Adipose tissue (tissue), 3 donors: Measurements from ENCODE around the gene FGF18. TPM values are rescaled to one million over a fixed set of nuclear protein-coding genes. Genes with fewer than 3 reads are reported as not detected.
"Not testable (repeated sequence)": the region's sequence is repeated elsewhere in the genome, so short reads cannot be mapped to it uniquely, and the experiment has no call there.

ENCODE experiments used
- H3K27ac ChIP-seq: one replicate; pipeline ENCODE4 v1.5.1; 2013; ENCODE audit warnings: low read depth, low read length
- WGBS, 3 donors: extraction: QIAGEN DNeasy Blood & Tissue Kit; methylation state at CpG; one replicate each; pipeline ENCODE4 v1.1.7; 2013; 5-methylcytosine and 5-hydroxymethylcytosine counted together
- polyA plus RNA-seq, 3 donors: library from polyadenylated mRNA; stranded (reverse); fragments of 200-250 nt; gene quantifications; one replicate each; pipeline ENCODE4 v1.2.3, GENCODE V29; 2013
- donor health status: healthy with polysubstance abuse.
- donor health status: Bipolar disorder and iron deficiency.
- donor health status: healthy.

Gene FGF18
- polyA plus RNA-seq, 3 donors = 0.24 to 5.1 (median 1.6) TPM

DNA sequence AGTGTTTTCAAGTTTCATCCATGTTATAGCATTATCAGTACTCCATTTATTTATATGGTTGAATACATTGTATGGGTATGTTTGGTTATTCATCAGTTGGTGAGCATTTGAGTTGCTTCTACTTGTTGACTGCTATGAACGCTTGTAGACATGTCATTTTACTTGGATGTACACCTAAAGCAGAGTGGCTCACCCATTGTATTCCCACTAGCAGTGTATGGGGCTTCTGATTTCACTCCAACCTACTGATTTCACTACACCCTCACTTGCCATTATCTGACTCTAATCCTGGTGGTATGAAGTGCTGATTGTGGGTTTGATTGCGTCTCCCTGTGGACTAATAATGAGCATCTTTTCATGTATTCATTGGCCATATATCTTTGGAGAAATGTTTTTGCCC is 22.3 kb upstream of the FGF18 start:
- no peak overlapping the region for H3K27ac ChIP-seq
- 90 to 95% (median 93%) methylated on average over 2 of the region's 2 CpGs for WGBS, 3 donors

DNA sequence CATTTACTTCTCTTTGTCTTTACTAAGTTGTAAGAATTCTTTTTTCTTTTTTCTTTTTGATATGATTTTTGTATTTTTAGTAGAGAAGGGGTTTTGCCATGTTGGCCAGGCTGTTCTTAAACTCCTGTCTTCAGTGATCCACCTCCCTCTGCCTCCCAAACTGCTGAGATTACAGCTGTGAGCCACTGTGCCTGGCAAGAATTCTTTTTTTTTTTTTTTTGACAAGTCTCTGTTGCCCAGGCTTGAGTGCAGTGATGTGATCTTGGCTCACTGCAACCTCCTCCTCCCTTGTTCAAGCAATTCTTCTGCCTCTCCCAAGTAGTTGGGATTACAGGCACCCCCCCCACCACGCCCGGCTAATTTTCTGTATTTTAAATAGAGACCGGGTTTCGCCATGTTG is 21.8 kb upstream of the FGF18 start:
- H3K27ac ChIP-seq = no peak overlapping the region
- WGBS, 3 donors = 82 to 97% (median 87%) methylated on average over 4 of the region's 4 CpGs

DNA sequence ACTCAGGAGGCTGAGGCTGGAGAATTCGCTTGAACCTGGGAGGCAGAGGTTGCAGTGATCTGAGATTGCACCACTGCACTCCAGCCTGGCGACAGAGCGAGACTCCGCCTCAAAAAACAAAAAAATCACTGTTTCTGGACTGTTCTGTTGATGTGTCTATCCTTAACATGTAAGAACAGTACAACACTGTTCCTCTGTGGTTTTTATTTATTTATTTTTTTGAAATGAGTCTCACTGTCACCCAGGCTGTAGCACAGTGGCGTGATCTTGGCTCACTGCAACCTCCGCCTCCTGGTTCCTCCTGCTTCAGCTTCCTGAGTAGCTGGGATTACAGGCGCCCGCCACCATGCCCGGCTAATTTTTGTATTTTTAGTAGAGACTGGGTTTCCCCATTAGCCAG is 20.8 kb upstream of the FGF18 start:
- 74 to 97% (median 75%) methylated on average over 9 of the region's 9 CpGs for WGBS, 3 donors

DNA sequence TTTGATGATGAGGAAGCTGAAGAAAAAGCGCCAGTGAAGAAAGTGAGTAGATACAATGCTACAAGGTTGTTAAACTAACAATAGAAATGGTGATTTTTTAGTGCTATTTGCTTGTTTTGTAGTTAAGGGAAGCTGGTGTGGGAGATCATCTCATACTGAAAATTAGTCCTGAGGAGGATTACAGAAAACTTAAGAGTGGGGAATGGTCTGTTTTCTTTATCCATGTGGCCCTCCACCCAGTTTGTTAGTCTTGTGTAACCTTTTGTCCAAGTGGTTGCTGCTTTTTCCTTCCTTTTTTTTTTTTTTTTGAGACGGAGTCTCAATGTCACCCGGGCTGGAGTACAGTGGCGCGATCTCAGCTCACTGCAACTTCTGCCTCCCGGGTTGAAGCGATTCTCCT is 19.3 kb upstream of the FGF18 start:
- WGBS, 3 donors = 69 to 91% (median 72%) methylated on average over 7 of the region's 7 CpGs
- H3K27ac ChIP-seq = no peak overlapping the region

More for the DNA sequence above, 20.8 kb upstream of the FGF18 start:
- H3K27ac ChIP-seq = not testable (repeated sequence)

DNA sequence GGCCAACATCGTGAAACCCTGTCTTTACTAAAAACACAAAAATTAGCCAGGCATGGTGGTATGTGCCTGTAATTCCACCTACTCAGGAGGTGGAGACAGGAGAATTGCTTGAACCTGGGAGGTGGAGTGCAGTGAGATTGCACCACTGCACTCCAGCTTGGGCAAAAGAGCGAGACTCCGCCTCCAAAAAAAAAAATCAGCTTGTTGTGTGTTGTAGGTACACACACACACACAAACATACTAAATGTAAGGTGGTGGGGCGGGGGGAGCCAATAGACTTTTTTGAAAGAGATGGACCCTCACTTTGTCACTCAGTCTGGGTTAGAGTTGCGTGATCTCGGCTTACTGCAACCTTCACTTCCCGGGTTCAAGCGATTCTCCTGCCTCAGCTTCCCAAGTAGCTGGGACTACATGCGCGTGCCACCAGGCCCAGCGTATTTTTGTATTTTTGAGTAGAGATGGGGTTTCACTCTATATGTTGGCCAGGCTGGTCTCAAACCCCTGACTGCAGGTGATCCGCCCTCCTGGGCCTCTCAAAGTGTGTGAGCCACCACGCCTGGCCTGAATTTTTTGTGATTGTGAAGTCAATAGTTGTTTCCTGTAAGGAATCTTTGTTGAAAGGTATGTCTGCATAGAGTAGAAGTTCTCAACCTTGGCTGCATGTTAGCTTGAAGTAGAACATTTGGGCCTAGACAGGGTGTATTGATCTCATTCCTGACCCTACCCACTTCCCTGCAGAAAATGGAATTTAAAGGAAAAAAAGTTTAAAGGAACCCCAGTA is 18.1 kb upstream of the FGF18 start:
- H3K27ac ChIP-seq = no peak overlapping the region
- 95 to 97% (median 97%) methylated on average over 13 of the region's 13 CpGs for WGBS, 3 donors

DNA sequence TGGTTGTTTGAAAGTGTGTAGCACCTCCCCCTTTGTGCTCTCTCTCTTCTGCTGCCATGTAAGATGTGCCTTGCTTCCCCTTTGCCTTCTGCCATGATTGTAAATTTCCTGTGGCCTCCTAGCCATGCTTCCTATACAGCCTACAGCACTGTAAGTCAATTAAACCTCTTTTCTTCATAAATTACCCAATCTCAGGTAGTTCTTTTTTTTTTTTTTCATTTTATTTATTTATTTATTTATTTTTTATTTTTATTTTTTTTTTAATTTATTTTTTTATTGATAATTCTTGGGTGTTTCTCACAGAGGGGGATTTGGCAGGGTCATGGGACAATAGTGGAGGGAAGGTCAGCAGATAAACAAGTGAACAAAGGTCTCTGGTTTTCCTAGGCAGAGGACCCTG is 16.7 kb upstream of the FGF18 start:
- not testable (repeated sequence) for H3K27ac ChIP-seq

DNA sequence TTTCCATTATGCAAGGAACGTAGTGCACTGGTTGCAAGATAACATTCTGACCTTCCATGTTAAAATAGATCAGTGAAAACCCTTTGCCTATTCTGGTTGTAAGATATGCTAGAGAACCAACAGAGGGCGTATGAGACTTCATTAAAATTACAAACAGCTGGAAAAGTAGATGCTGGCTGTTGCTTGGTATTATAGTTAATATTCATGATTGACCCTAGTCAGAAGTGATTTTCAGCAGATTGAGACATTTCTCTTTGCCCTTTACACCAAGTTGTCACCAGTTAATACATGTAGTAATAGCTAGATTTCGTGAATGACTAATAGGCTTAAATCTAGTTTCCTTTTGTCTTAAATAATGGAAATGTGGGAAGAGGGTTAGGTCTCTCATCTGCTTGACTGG is 13.8 kb upstream of the FGF18 start:
- 55 to 60% (median 56%) methylated on average over 3 of the region's 3 CpGs for WGBS, 3 donors
- no peak overlapping the region for H3K27ac ChIP-seq

DNA sequence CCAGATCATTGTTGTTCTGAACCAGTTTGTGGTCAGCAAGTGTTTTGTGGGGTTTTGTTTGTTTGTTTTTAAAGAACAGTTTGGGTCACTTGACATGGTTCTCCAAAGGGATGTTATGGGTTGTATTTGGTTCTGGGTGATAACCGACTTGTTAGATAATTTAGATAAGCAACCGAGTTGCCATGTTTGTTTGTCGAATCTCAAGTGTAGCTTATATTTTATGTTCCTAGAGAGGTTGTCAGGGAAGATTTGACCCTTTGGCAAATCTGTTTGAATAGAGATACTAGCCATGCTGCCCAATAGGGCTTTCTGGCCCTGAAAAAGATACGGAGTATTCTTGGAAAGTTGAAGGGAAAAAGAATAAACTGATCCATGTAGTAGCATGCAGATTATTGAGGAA is 12.2 kb upstream of the FGF18 start:
- no peak overlapping the region for H3K27ac ChIP-seq
- 71 to 89% (median 82%) methylated on average over 4 of the region's 4 CpGs for WGBS, 3 donors

DNA sequence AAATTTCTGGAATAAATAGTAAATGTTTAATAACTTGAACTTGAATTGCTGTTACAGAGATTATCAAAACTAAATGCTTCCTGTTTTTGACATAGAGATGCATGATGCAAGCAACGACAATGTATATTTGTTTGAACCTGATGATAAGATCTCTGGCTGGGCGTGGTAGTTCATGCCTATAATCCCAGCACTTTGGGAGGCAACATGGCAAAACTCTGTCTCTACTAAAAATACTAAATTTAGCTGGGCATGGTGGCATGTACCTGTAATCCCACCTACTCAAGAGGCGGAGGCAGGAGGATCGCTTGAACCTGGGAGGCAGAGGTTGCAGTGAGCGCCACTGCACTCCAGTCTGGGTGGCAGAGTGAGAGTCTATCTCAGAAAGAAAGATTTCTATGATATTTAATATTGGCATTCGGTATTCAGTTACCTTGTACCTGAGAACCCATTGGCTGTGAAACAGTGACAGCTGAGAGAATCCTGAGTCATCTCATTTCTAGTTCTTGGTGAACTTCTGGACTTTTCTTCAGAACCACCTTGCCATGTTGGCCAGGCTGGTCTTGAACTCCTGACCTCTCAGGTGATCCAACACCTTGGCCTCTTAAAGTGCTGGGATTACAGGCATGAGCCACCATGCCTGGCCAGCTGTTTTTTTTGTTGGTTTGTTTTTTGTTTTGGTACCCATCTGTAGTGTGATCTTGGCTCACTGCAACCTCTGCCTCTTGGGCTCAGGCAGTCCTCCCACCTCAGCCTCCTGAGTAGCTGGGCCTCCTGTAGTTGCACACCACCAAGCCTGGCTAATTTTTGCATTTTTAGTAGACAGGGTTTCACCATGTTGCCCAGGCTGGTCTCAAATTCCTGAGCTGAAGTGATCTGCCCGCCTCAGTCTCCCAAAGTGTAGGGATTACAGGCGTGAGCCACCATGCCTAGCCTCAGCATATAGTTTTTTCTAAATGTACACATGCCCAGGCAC is 10.0 kb upstream of the FGF18 start:
- 87 to 89% (median 88%) methylated on average over 8 of the region's 8 CpGs for WGBS, 3 donors

DNA sequence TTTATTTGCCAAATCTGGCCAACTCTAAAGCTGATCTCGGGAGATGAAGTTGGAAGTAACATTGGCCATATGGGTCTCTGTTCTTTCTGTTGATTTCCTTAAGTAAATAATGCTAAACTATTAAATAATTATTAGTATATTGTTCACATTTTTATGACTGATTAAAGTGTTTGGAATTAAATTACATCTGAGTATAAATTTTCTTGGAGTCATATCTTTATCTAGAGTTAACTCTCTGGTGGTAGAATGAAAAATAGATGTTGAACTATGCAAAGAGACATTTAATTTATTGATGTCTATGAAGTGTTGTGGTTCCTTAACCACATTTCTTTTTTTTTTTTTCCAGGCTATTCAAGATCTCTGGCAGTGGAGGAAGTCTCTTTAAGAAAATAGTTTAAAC is 9.3 kb upstream of the FGF18 start:
- no peak overlapping the region for H3K27ac ChIP-seq
- WGBS, 3 donors = 0 to 38% (median 29%) methylated on average over 1 of the region's 1 CpG

More for the DNA sequence above, 10.0 kb upstream of the FGF18 start:
- H3K27ac ChIP-seq = no peak overlapping the region

DNA sequence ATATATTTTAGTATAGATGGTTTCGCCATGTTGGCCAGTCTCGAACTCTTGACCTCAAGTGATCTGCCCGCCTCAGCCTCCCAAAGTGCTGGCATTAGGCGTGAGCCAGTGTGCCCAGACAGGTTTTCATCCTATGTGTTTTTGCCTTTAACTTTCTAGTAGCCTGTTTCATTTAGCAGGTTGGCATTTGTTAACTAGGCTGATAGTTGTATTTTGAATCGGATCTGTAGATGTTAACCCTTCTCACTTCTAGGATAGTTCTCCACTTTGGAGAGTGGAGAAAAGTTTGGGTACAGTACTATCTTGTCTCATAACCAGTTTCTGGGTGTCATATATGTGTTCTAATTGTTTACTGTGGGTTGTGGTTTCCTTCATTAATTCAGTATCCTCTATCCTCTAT is 7.3 kb upstream of the FGF18 start:
- WGBS, 3 donors = 92 to 95% (median 94%) methylated on average over 5 of the region's 5 CpGs
- H3K27ac ChIP-seq = no peak overlapping the region

DNA sequence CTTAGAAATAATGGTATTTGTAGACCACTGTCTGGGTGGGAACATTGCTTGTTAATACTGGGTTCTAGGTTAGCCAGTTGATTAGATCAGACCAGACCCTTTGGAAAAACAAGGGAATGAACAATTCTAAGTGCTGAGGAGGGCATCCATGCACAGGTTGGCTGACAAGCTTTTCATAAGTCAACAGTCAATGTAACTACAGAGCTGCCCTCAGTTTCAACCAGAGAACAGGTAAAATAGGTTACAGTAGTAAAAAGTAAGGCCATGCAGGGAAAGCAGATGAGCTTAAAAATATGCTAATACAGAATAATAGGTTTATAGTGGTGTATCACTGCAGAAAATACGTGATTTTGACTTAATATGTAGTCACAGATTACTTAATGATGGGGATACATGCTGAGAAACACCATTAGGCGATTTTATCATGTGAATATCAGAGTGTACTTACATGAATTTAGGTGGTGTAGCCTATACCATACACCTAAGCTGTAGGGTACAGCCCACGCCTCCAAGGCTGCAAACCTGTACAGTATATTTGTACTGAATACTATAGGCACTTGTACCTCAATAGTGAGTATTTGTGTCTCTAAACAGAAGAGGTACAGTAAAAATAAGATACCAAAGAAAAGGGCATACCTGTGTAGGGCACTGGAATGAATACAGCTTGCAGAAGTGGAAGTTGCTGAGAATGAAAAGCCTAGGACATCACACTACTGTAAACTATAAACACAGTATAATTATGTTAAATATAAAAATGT is 6.1 kb upstream of the FGF18 start:
- WGBS, 3 donors = 87 to 96% (median 93%) methylated on average over 3 of the region's 3 CpGs

DNA sequence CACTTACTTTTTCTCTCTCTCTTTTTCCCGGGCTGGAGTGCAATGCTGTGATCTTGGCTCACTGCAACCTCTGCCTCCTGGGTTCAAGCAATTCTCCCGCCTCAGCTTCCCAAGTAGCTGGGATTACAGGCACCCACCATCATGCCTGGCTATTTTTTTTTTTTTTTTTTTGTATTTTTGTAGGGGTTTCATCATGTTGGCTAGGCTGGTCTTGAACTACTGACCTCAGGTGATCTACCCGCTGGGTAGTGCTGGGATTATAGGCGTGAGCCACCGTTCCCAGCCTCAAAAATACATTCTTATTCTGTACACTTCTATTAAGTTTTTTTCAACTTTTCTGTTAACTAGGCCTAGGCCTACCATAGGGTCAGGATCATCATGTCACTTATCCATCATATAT is 5.5 kb upstream of the FGF18 start:
- WGBS, 3 donors = 88 to 94% (median 91%) methylated on average over 5 of the region's 5 CpGs
- not testable (repeated sequence) for H3K27ac ChIP-seq

More for the DNA sequence above, 6.1 kb upstream of the FGF18 start:
- no peak overlapping the region for H3K27ac ChIP-seq

DNA sequence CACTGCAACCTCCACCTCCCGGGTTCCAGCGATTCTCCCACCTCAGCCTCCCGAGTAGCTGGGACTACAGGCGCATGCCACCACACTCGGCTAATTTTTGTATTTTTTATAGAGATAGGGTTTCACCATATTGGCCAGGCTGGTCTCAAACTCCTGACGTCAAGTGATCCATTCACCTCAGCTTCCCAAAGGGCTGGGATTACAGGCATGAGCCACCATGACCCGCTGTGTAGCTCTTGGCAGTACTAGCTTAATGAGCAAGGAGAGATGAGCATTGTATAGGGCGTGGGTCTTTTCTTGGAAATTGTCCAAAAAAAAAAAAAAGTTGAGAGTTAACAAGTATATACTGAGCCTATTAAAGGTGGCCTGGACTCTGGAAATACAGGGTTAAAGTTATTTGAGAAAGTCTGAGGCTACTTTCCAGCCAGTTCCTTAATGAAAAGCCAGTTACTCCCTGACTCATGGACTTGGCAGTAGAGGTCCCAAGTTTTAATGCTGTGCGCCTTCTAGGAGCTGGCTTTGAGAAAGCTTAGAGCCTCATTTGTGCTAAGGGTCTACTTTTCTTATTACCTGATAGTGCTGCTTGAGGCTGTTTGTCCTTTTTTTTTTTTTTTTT is 4.2 kb upstream of the FGF18 start:
- H3K27ac ChIP-seq = no peak overlapping the region
- WGBS, 3 donors = 78 to 86% (median 85%) methylated on average over 9 of the region's 9 CpGs

DNA sequence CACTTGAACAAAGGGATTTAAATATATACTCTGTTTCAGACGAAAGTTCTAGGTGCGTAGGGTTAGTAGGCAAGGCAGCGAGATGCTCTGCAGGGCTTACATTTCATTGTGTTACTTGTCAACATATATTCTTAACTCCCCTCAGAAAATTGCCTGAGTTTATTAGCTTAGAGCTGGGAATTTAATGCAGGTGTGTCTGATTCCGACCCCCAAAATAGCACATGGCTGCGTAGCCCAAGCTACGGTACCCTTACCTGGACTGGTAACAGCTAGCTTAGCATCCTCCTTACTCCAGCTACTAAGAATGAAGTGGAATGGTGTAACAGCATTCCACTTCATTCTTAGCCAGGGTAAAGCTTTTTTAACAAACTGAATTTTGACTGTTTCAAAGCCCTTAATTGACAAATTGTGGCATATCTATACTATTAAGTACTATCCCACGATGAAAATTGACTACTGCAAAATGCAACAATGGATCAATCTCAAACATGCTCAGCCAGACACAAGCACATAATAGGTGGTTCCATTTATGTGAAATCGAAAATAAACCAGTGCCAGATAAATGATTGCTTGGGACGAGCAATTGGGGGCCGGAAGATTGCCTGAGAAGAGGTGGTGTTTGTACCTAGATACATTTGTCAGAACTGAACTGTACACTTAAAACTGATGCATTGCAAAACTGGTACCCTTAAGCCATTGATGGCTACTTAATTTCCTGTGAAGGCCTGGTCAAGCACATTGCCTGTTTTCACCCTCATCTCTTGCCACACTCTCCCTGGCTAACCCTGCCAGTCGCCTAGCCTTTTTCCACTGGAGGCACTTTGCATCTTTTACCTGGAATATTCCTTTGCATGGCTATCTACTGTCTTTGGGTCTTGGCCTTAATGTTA is 3.0 kb upstream of the FGF18 start:
- WGBS, 3 donors = 86 to 90% (median 89%) methylated on average over 11 of the region's 11 CpGs

DNA sequence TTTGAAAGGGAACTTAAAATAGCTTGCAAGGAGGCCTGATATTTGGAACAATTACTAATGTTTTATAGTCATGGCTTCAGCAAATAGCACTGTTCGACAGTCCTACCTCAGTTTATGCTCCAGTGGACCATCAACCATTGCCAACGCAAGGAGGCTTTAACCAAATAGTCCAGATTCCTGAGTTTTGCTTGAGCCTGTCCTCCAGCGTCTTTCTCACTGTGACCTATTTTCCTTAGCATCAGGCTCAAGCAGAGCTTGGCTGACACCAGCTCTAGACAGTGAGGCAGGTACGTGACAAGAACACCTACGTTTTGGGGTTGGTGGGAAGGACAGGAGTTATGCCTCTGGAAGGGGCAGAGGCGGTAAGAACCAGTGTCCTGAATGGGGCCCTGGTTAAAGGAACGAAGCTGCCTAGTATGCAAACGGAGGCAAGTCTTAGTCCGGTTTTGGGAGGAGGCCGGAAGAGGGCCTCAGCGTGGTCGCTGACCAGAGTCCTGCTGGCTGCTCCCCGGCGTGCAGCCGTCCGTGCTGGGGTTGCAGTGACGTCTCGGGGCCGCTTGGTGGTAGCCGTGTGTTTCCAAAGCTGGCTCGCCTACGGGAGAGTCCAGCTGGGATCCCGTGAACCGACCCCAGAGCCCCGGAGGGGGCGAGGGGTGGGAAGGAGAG is 998 bp upstream of the FGF18 start:
- 13 to 15% (median 15%) methylated on average over 25 to 26 of the region's 26 CpGs for WGBS, 3 donors
- H3K27ac ChIP-seq = no peak overlapping the region

More for the DNA sequence above, 3.0 kb upstream of the FGF18 start:
- no peak overlapping the region for H3K27ac ChIP-seq
